Spleen (tissue), 7 donors: Measurements from ENCODE around the gene PAPOLB.

Experiments used
- POLR2A ChIP-seq, 3 donors: fragments of 450-650 bp; IDR thresholded peaks; one replicate each; pipeline ENCODE4 v1.5.1; 2017; ENCODE audit warnings: antibody characterized with exemption in 3 of 3, mild to moderate bottlenecking in 1 of 3
- TF ChIP-seq, protein P1 (sequence below), 11 experiments: fragments of 200-600 bp in 7 of 11; fragments of 450-650 bp in 4 of 11; sonication (generic) in 4 of 11; IDR thresholded peaks in 8 of 11; conservative IDR thresholded peaks in 3 of 11; 1 replicate in 7 of 11; 2 replicates in 4 of 11; pipeline versions ENCODE4 v1.4.0 to v1.8.0; 2016 to 2021; ENCODE audit warnings: antibody characterized with exemption in 11 of 11, inconsistent platforms in 4 of 11, mild to moderate bottlenecking in 1 of 11
- donor health status: DM: no; HTN: no; CAD: no; lungs with moderate emphysema.
- donor health status: DM: no; HTN: no; CAD: no.
- donor health status: DM: no; HTN: no; CAD: no.

DNA sequence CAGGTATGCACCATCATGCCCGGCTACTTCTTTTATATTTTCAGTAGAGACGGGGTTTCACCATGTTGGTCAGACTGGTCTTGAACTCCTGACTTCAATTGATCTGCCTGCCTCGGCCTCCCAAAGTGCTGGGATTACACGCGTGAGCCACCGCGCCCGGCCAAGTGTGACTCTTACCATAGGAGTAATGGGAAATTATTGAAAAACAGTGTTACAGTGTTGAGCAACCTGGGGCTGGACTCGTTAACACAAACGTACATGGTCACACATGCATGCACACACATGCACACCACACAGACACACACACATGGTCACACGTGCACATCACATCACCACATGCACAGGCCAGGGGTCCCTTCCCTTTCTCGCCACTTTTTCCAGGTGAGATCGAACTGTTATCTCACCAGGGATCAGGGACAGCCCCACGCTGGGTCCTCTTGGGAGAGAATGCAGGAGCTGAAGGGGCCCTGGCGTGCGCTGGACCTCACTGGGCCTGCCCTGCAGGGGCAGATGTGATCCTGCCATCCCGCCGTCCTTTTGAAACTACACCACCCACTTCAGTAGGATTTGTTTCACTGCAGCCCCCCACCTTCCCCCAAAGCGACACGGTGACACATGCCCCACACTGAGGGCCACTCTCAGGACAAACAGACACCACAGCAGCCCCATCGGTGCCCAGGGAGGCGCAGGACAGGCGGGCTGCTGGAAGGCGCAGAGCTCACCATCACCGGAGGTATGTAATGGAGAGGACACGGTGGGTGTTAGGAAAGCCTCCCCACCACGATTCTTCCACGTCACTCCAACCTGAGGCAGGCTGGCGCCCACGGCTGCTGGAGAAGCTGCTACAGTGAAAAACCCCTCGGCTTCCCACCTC, 11.5 kb upstream of the PAPOLB start:
- TF ChIP-seq, protein P1, sequence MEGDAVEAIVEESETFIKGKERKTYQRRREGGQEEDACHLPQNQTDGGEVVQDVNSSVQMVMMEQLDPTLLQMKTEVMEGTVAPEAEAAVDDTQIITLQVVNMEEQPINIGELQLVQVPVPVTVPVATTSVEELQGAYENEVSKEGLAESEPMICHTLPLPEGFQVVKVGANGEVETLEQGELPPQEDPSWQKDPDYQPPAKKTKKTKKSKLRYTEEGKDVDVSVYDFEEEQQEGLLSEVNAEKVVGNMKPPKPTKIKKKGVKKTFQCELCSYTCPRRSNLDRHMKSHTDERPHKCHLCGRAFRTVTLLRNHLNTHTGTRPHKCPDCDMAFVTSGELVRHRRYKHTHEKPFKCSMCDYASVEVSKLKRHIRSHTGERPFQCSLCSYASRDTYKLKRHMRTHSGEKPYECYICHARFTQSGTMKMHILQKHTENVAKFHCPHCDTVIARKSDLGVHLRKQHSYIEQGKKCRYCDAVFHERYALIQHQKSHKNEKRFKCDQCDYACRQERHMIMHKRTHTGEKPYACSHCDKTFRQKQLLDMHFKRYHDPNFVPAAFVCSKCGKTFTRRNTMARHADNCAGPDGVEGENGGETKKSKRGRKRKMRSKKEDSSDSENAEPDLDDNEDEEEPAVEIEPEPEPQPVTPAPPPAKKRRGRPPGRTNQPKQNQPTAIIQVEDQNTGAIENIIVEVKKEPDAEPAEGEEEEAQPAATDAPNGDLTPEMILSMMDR (IDR thresholded peaks at IDR 0.05 in 8 of 11, conservative IDR thresholded peaks at IDR 0.05 in 3 of 11): no peak
- TF ChIP-seq POLR2A (IDR thresholded peaks at IDR 0.05): no peak
